GM21576 (cell line): ENCODE data around the gene LRRC10B.
"Not testable (repeated sequence)": the region's sequence is repeated elsewhere in the genome, so short reads cannot be mapped to it uniquely, and the experiment has no call there.

Experiments
- ATAC-seq: cut with Tn5 transposase; IDR thresholded peaks from one replicate; pipeline ENCODE4 v1.9.1; 2021; ENCODE audit warnings: mild to moderate bottlenecking, moderate library complexity; ENCODE audit not compliant: unreplicated experiment

LRRC10B gene

GRCh38 chr11:61507962-61508861 lies at the start of gene LRRC10B:
Gene LRRC10B (plus strand): TSS chr11:61508749. CDS start chr11:61508999, 250 bp downstream.
- ATAC-seq: no peak

GRCh38 chr11:61460474-61460881 lies 48.1 kb upstream of the LRRC10B start:
- no peak for ATAC-seq

- no peak for ATAC-seq
Measured at GRCh38 chr11:61460986-61461385, 47.6 kb upstream of the LRRC10B start.

- not testable (repeated sequence) for ATAC-seq
Measured at GRCh38 chr11:61467602-61468001, 40.9 kb upstream of the LRRC10B start.

- no peak for ATAC-seq
Measured at GRCh38 chr11:61468002-61468401, 40.5 kb upstream of the LRRC10B start.

- no peak for ATAC-seq
Measured at GRCh38 chr11:61472282-61472681, 36.3 kb upstream of the LRRC10B start.

GRCh38 chr11:61472868-61473267 lies 35.7 kb upstream of the LRRC10B start:
- ATAC-seq: no peak

GRCh38 chr11:61473370-61474012 lies 35.1 kb upstream of the LRRC10B start:
- no peak for ATAC-seq

GRCh38 chr11:61474013-61474643 lies 34.4 kb upstream of the LRRC10B start:
- no peak for ATAC-seq

- ATAC-seq: no peak
Measured at GRCh38 chr11:61475433-61475832, 33.1 kb upstream of the LRRC10B start.

GRCh38 chr11:61476371-61476770 lies 32.2 kb upstream of the LRRC10B start:
- no peak for ATAC-seq

- ATAC-seq: no peak
Measured at GRCh38 chr11:61477126-61477525, 31.4 kb upstream of the LRRC10B start.

GRCh38 chr11:61477727-61478148 lies 30.8 kb upstream of the LRRC10B start:
- ATAC-seq: no peak

GRCh38 chr11:61479360-61480058 lies 29.0 kb upstream of the LRRC10B start:
- not testable (repeated sequence) for ATAC-seq

- no peak for ATAC-seq
Measured at GRCh38 chr11:61480261-61480993, 28.1 kb upstream of the LRRC10B start.

- ATAC-seq: no peak
Measured at GRCh38 chr11:61480994-61481335, 27.6 kb upstream of the LRRC10B start.

- no peak for ATAC-seq
Measured at GRCh38 chr11:61481806-61482205, 26.7 kb upstream of the LRRC10B start.

- ATAC-seq: no peak
Measured at GRCh38 chr11:61482513-61482912, 26.0 kb upstream of the LRRC10B start.

- ATAC-seq: no peak
Measured at GRCh38 chr11:61484541-61484940, 24.0 kb upstream of the LRRC10B start.

GRCh38 chr11:61485080-61485479 lies 23.5 kb upstream of the LRRC10B start:
- no peak for ATAC-seq
